Effector CD4-positive, alpha-beta T cell (primary cell): ENCODE measurements around the gene DDN.
A peak's percentile ranks its signal among the peaks of the same experiment; 100 is the strongest.

Source experiments
- DNase-seq: peaks from one replicate; pipeline ENCODE4 v3.0.0-alpha.2; 2020

The DDN gene

GRCh38 chr12:48965298-48965838, 33.8 kb downstream of the DDN start:
- no peak for DNase-seq

- DNase-seq = no peak
These were observed 37.4 kb downstream of the DDN start for GRCh38 chr12:48961801-48962200.

GRCh38 chr12:48961331-48961730, 37.8 kb downstream of the DDN start:
- no peak for DNase-seq

DNA sequence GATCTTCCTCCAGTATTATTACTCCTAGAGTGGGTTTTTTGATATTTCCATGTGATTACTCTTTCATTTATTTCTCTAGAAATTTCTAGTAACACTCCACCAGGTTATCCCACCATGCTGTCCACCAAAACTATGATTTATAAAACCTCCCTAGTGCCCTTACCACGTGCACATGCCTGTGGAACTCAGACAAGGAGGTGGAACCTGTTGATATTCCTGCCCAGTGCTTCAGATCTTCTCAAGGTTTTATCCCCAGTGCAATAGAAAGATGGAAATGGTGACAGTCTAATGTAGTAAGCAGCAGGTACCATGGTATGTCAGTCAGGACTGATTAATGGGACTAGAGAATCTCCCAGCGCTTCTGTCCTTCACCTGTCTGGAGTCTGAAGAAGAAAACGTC, 38.3 kb downstream of the DDN start:
- no peak for DNase-seq

- DNase-seq = no peak
These were observed 41.2 kb downstream of the DDN start for GRCh38 chr12:48958049-48958388.

GRCh38 chr12:48957141-48958048, 41.8 kb downstream of the DDN start, which contains the start of gene ARF3:
Gene ARF3, minus strand, starts transcription at chr12:48957487. Its CDS starts 16,392 bp downstream, at chr12:48941095.
- DNase-seq = peak; percentile 93

- no peak for DNase-seq
These were observed 42.7 kb downstream of the DDN start for GRCh38 chr12:48956279-48957140.

- no peak for DNase-seq
These were observed 44.2 kb downstream of the DDN start for GRCh38 chr12:48954841-48955501.

- DNase-seq = no peak
These were observed 45.1 kb downstream of the DDN start for GRCh38 chr12:48954061-48954460.

- no peak for DNase-seq
These were observed 46.5 kb downstream of the DDN start for GRCh38 chr12:48952691-48953090.

DNA sequence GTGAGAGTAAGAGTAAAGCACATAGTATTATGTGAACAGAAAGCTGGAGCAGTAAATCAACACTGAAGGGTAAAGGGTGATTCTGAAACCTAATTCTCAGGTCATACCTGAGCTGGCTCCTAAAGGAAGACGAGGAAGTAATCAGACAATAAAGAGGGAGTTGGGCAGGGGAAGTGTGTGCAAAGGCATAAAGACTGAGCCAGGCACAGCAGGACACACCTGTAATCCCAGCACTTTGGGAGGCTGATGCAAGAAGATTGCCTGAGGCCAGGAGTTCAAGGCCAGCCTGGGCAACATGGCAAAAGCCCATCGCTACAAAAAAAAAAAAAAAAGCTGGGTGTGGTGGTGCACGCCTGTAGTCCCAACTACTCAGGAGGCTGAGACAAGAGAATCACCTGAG, 51.4 kb downstream of the DDN start:
- DNase-seq = no peak

- no peak for DNase-seq
These were observed 52.2 kb downstream of the DDN start for GRCh38 chr12:48946943-48947342.

DNA sequence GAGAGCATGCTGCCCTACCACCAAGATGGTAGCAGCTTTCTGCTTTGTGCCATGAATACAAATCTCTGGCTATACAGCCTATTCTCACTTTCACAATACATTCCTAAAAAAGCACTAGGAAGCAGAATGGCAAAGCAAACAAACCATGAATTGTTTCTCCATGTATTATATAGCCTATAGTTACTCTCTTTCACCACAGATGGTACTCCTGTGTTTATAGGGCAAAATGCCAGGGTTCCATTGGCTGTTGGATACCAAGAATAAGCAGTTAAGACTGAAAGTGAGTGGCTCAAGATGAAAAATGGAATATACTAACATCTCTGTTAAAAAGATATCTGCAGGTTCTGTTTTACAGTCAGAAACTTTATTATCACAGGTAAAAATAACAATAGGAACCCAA, 53.0 kb downstream of the DDN start:
- no peak for DNase-seq
